GM18498 (cell line): Measurements from ENCODE around the gene EIF4G3.
"Not testable (repeated sequence)": the region's sequence is repeated elsewhere in the genome, so short reads cannot be mapped to it uniquely, and the experiment has no call there.

Experiments used
- ATAC-seq: cut with Tn5 transposase; IDR thresholded peaks from one replicate; pipeline ENCODE4 v1.9.1; 2021; ENCODE audit warnings: mild to moderate bottlenecking, moderate library complexity; ENCODE audit not compliant: unreplicated experiment

EIF4G3 gene

GRCh38 chr1:20893931-20894330, 282.8 kb downstream of the EIF4G3 start:
- no peak for ATAC-seq

- ATAC-seq = no peak
Measured at GRCh38 chr1:20891091-20891490, 285.6 kb downstream of the EIF4G3 start.

GRCh38 chr1:20887246-20887645, 289.5 kb downstream of the EIF4G3 start:
- no peak for ATAC-seq

GRCh38 chr1:20885121-20885520, 291.6 kb downstream of the EIF4G3 start:
- ATAC-seq = no peak

- ATAC-seq = no peak
Measured at GRCh38 chr1:20884513-20884912, 292.2 kb downstream of the EIF4G3 start.

GRCh38 chr1:20883766-20884165, 292.9 kb downstream of the EIF4G3 start:
- no peak for ATAC-seq

DNA sequence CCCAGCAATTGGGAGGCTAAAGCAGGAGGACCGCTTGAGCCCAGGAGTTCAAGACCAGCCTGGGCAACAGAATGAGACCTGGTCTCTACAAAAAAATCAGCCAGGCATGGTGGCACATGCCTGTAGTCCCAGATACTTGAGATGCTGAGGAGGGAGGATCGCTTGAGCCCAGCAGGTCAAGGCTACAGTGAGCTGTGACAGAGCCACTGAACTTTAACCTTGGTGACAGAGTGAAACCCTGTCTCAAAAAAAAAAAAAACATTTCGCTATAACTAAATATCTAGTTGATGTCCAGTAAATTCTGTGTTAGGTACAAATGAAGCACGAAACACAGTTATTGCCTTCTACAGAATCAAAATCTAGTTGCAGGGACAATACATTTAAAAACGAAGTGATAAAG, 293.9 kb downstream of the EIF4G3 start:
- no peak for ATAC-seq

DNA sequence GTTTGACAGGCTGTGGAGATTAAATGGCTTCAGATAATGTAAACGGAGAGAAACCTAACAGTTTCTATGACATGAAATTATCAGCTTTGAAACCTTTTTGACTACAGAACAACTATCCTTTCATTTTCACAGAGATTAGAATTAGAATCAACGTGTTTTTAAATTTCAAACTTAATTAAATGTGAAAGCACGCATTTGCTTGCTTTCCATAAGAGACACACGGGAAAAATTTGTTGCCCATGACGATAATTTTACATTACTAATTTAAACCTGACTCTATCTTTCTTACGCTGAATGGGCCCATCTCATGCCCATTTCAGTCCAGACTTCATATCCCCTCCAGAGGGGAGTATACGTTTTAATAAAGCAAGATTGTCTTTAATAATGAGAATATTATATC, 297.9 kb downstream of the EIF4G3 start:
- no peak for ATAC-seq

- ATAC-seq = no peak
Measured at GRCh38 chr1:20875198-20875973, 301.3 kb downstream of the EIF4G3 start.

DNA sequence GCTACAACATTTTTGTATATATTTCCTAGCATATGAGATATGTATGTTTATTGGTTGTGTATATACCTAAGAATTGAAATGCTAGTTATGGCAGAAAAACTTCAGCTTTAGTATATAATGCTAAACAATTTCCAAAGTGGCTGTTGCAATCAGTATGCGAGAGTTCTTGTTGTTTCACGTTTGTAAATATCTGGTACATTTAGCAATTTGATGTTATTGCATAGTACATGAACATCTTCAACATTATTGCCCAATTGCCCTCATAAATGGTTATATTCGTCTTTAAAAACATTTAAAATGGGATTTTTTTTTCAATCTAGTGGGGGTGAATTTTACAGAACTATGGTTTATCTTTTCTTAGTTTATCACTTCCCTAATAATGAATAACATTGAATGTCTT, 303.4 kb downstream of the EIF4G3 start:
- no peak for ATAC-seq

GRCh38 chr1:20871419-20871818, 305.3 kb downstream of the EIF4G3 start:
- ATAC-seq = no peak

DNA sequence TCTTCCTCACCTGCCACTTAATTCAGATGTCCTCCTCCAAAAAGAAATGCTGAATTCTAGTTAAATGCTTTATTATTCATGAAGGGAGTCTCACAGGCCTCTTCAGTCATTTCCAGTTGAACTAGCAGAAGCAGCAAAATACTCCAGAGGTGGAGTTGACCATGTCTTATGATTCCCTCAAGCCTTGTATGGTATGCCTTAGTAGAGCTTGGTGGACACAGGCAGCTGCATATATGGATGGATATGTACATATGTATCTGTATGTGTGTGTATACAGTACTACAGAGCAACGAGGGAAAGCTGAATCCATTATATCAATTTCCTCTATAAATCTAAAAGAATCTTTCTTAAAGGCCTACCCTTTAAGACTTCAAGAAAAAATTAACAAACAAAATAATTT, 306.0 kb downstream of the EIF4G3 start:
- ATAC-seq = no peak

- ATAC-seq = no peak
Measured at GRCh38 chr1:20868263-20868662, 308.4 kb downstream of the EIF4G3 start.

DNA sequence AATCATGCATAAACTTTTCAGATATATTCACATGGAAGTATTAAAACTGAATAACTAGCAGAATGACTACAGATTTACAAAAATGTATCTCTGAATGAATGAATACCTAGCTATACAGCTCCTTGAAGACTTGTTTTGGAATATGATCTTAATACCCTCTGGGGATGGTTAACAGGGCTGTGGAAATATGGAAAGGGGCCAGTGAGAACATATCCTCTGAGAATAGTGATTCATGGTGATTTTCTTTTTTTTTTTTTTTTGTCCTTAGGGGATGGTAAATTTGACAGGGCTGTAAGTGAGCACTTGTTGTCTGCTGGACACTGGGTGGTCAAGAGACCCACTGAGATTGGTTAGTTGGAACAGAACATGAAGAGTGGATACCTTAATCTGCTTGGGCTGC, 308.9 kb downstream of the EIF4G3 start:
- ATAC-seq = no peak

DNA sequence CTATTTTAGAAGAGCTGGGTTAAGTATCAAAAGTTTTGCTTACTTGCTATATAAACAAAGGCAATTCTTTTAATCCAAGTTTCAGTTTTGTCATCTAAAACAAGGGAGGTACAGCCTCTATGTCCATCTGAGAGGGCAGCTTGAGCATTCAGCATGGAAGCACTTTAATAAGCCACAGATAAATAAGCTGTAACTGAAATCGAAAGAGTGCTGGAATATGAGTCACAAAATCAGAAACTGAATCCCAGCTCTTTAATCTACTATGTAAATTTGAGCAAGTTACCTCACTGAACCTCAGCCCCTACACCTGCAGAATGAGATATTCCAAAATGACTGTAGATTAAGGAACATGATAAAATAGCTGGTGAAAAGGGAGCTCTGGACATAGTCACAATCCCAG, 309.6 kb downstream of the EIF4G3 start:
- no peak for ATAC-seq

DNA sequence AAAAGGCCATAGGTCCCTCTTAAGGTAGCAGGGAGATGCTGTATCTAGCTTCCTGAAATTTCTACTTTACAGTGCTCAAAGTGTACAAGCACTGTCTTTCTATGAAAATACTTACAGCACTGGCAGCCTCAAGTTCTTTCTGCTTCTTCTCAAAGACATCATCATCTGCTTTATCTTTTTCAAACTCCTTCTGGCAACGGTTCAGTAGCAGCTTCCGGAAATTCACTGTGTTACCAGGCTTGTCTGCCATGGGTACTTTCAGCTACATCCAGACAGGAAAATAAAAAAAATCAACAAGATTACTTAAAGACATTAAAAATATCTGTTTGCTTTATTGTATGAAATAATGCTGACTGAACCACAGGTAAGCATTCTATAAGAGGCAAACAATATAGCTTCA, 311.7 kb downstream of the EIF4G3 start:
- ATAC-seq = no peak

DNA sequence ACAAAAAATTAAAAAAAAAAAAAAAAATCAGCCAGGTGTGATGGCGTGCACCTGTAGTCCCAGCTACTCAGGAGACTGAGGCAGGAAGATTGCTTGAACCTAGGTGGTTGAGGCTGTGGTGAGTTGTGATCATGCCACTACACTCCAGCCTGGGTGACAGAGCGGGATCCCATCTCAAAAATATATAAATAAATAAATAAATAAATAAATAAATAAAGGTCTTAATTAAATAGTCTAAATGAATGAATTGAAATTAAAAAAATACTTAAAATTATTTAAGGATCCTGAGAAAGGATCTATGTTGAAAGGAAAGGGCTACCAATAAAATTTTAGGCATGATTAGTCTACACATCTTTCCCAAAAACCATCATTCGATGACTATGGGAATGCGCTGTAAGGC, 322.2 kb downstream of the EIF4G3 start:
- ATAC-seq = no peak

GRCh38 chr1:20851791-20852190, 324.9 kb downstream of the EIF4G3 start:
- not testable (repeated sequence) for ATAC-seq

GRCh38 chr1:20850021-20850420, 326.7 kb downstream of the EIF4G3 start:
- ATAC-seq = no peak

DNA sequence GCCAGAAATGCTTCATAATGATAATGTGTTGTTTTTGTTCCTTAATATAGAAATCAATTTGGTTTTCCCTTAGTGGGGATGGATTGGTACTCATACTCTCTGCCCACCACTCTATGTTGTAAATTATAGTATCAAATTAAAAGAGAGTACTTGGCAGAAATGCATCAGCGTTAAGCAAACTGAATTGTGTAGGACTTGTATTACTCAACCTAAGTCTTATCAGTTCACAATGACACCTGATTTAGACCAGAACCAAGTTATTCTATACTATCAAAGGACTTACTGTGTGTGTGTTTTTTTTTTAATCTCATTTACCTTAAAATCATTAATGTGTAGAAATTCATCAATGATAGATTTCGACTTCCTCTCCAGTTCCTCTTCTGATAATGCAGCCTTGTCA, 327.6 kb downstream of the EIF4G3 start:
- no peak for ATAC-seq

GRCh38 chr1:20848162-20848561, 328.5 kb downstream of the EIF4G3 start:
- ATAC-seq = no peak

GRCh38 chr1:20847611-20848080, 329.1 kb downstream of the EIF4G3 start:
- ATAC-seq = no peak
